ENCODE measurements around the gene CPT1B.

CPT1B gene

DNA sequence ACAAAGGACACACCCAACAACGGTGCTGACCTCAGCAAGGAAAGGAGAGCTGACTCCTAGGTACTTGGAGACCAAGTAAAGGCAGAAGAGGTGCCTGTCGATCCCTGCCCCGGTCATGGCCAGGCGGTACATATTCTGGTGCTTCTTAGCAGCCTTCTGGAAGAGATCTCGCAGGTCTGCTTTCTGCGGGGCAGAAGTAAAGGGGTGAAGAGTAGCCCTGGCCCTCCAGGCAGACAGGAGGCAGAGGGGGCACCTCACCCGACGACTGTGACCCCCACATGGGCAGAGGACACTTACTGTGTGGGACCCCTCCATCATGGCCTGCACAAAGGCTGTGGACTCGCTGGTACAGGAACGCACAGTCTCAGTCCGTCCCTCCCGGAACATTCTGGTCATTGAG lies 7.4 kb downstream of the CPT1B start:
- no peak for DNase-seq (ENCODE audit: low read depth in 2 of 2)

DNA sequence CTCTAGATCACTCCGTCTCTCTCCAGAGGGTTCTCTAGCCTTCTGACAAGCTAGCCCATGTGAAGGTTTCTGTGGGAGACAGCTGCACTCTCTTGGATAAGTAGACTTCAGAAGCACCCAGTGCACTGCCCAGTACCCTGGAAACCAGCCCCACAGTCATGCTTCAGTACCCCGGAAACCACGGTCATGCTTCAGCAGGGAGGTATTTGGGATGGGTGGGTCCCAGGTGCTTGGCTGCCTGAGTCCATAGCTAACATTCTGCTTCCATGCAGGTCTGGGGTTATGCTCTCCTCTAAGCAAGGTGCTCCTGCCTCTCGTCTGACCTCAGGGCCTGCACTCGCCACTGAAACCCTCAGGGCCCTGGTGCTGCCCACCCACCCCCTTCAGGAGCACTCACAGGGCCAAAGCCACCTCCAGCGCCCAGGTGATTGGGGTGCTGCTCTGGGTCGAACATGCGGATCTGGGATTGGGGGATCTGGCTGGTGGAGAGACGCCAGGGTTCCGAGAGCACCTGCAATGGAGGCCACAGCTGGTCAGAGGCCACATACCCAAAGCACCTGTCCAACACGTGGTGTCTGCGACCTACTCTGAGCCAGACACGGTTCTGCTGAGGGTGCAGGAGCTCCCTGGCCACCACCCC lies 8.2 kb downstream of the CPT1B start:
- no peak for DNase-seq (ENCODE audit: low read depth in 2 of 2)

DNA sequence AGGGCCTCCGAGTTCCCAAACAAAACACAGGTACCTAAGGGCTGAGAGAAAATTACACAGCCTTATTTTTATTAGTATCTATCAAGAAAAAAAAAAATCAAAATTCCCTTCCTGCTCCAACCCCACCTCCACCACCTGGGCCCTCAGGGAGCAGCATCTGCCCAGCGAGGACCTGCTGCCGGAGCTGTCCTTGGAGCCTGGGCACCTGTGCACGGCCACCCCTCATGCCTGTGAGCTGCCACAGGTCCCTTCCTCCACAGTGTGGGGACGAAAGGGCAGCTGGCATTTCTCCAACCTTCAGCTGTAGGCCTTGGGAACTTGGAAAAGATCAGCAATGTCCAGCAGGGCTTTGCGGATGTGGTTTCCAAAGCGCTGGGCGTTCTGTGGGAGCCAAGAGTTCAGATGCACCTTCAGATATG lies 9.2 kb downstream of the CPT1B start:
- no peak for DNase-seq (ENCODE audit: low read depth in 2 of 2)

DNA sequence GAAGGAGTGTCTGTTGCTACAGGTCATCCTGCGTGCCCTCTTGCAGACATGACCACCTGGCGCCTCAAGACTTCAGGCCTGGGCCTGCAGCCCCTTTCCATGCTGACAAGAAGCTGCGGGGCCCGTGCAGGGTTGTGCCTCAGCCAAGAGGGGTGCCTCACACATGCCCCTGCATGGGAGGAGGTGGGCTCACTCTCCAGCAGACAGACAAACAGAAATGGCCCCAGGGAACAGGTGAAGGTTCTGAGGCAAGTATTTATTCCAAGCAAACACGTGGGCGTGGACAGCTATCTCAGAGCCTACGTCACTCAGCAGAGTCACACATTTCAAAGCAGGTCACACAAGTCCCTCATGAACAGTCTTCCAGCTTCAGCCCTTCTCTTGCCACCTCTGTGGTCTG lies 9.6 kb downstream of the CPT1B start:
- no peak for DNase-seq (ENCODE audit: low read depth in 2 of 2)

DNA sequence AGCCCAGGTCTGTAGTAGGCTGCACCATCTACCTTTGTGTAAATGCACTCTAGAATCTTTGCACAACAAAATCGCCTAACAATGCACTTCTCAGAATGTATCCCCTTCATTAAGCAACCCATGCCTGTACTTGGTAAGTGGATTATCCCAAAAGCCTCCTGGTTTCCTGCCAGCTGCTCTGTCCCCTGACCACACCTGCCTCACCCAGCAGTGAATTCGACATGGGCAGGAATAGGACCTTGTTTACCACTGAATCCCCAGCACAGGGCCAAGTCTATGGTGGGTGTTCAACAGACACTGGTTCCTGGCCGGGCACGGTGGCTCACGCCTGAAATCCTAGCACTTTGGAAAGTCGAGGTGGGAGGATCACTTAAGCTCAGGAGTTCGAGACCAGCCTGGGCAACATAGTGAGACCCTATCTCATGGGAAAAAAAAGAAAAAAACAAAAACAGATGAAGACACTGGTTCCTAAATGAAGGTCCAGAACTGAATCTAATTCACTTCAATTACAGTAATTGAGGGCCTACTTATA lies 10.4 kb downstream of the CPT1B start:
- DNase-seq (ENCODE audit: low read depth in 2 of 2), result no peak

DNA sequence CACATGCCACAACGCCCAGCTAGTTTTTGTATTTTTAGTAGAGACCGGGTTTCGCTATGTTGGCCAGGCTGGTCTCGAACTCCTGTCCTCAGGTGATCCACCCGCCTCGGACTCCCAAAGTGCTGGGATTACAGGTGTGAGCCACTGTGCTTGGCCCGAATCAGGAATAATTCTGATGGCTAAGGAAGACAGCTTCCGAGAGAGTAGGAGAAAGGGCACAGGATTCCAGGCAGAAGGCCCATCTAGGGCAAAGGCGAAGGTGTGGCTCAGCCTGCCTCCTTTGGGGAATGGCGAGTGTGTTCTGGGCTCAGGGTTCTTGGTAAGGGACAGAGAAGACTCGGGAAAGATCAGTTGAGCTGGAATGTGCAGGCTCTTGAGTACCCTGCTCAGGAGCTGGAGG lies 13.9 kb downstream of the CPT1B start:
- no peak for DNase-seq (ENCODE audit: low read depth in 2 of 2)

DNA sequence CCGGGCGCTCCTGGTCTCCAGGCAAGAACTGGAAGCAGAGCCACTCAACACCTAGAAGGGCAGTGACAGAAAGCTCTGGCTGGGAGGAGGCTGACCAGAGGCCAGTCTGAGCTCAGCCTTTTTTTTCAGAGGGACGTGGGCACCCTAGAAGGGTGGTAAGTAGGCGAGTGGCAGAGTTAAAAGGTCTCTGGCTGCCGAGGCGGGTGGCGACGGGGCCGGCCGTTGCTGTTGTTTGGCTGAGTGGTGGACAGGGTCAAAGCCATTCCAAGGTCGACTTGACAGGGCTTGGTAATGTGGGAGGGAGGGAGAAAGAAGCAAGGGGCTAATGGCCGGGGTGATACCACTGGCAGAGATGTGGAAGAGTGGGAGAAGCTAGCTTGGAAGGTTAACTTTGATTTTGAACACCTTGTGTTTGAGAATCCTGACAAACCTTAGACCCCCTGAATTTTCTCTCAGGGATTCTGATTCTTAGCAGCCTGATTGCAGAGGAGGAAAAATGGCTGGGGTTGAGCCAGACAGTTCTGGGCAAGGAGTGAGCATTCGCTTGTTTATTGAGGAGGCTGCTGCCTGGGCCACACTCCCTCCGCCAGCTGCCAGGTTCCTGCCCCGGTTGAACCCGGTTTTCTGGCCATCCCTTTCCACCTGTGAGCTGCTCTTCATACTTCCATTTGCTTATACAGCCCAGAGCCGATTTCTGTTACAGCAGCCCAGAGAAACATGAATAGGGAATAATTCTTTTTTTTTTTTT lies 14.6 kb downstream of the CPT1B start:
- no peak for DNase-seq (ENCODE audit: low read depth in 2 of 2)

DNA sequence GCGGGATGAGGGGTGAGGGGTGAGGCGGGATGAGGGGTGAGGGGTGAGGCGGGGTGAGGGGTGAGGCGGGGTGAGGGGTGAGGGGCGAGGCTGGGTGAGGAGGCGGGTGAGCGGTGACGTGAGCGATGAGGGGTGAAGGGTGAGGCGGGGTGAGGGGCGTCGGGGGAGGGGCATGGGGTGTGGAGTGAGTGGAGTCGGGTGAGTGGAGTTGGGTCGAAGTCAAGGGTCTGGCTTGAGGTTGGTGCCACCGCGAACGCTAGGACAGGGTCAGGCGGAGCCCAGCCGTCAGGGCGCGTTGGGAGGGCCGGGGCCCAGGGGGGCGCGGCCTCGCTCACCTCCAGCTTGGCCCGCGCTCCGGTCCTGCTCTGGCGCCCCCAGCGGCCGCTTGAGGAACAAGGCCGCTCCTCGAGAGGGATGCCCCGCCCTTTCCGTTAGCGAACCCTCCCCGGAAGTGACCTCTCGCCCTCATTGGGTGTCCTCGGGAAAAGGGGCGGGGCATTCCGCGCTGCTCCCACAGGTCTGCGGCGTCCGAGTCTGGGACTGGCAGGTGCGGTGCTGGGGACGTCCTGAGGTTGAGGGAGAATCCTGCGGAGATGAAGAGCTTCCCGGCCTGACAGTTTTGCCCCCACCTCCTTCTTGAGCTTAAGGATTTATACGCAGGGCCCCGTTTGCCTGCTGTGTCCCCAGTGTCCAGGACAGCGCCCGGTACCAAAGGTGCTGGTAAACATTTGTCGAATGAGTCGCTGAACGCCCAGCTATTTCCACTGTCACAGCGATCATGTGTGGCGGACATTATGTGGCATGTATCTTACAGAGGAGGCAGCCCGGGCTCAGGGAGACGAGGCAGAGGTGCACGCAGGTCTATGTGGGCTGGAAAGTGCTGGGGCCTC lies 15.5 kb downstream of the CPT1B start, which contains the start of gene SYCE3:
Gene SYCE3, minus strand, starts transcription at position 397 of the 890 bp plus-strand sequence. CDS start 6,514 bp downstream, outside the sequence.
- DNase-seq (ENCODE audit: low read depth in 2 of 2), result peak; percentile 97 to 98

DNA sequence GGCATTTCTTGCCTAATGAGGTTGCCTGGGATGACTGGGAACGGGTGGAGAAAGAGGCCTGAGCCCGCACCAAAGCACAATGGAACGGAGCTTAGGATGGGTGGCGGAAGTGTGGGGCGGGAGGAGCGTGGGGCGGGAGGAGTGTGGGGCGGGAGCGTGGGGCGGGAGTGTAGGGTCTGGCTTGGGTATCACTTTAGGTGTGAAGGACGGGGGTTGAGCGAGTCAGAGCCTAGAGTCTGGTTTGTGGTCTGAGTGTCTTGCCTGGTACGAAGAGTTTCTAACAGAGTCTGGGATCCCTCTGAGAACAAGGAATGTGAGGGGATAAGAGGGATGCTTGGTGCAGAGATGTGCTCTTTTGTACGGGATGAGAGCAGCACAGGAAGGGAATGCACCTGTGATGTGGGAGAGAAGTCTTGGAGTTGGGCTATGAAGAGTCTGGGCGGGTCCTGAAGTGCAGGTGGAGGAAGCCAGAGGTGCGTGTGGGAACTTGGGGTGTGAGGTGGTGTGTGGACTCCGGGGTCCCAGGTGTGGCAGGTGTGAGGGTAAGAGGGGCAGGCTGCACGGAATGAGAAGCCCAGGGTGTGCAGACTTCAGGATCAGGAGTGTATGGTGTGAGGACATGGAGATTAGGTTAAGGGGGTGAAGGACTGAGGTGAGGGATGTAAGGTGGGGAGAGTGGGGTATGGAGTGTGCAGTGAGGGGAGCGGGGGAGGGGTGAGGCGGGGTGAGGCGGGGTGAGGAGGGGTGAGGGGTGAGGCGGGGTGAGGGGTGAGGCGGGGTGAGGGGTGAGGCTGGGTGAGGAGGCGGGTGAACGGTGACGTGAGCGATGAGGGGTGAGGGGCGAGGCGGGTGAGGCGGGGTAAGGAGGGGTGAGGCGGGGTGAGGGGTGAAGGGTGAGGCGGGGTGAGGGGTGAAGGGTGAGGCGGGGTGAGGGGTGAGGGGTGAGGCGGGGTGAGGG lies 16.5 kb downstream of the CPT1B start:
- no peak for DNase-seq (ENCODE audit: low read depth in 2 of 2)

DNA sequence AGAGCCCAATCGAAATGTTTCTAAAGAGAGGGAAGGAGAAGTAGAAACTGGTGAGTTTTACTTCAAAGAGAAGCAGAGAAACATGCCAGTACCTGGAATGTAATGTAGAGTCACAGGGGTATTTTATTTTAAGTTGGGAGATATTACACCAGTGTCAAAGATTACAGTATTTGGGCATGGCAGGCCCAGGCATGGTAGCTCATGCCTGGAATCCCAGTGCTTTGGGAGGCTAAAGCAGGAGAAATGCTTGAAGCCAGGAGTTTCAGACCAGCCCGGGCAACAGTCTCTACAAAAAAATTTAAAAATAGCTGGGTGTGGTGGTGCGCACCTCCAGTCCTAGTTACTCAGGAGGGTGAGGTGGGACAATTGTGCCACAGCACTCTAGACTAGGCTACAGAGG lies 18.2 kb downstream of the CPT1B start:
- DNase-seq (ENCODE audit: low read depth in 2 of 2), result no peak

DNA sequence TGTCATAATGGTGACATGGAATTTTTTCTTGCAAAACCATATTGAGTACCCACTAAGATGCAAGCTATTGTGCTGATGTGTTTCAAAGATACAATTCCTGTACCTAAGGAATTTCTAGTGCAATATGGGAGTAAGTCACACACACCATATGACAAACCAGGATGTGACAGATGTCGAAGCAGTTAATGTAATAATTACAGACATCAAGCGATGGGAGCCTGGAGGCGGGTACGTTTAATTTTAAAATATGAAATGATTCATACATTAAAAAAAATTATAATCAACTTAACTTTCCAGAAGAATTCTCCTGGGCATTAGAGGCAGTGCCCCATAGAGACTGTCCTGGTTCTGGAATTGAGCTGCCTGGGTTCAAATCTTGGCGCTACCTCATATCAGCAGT lies 21.5 kb downstream of the CPT1B start:
- DNase-seq (ENCODE audit: low read depth in 2 of 2), result no peak

DNA sequence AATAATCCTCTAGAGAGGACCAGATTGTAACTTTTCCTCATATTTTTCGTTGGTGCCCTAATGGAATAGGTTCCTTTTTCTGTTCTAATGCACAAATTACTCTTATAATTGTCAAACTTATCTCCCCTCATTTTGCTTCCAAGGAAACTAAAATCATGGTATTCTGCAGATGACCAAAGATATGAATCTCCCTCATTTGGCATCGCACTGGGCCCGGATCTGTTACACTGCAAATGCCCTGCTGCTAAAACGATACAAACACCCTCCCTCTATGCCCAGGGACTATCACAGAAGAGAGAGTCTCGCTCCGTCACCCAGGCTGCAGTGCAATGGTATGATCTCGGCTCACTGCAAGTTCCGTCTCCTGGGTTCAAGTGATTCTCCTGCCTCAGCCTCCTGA lies 24.9 kb downstream of the CPT1B start:
- DNase-seq (ENCODE audit: low read depth in 2 of 2), result no peak

DNA sequence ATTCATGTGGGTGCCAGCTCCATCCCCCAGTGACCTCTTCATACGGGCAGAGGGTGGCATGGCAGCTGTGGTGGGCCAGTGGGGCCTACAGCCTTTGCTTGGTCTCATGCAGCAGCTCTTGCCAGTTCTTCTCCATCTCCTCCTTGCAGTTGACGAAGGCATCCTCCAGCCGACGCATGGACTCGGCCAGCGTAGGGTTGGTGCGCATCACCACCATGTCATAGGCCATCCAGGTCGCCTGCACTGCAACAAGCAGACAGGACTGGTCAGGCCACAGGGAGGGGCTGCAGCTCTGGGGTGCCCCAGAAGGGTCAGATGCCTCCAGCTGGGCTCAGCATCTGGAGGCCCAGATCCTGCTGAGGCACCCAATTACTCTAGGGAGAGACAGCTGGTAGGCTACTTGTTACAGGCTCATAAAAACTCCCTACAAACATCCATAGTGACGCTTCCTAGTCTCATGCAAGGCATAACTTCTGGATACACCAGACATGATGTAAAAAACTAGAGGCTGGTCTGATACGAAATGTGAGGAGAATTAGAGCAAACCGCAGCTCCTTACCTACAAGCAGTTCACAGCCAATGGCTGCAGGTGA lies 27.0 kb downstream of the CPT1B start:
- DNase-seq (ENCODE audit: low read depth in 2 of 2), result no peak

DNA sequence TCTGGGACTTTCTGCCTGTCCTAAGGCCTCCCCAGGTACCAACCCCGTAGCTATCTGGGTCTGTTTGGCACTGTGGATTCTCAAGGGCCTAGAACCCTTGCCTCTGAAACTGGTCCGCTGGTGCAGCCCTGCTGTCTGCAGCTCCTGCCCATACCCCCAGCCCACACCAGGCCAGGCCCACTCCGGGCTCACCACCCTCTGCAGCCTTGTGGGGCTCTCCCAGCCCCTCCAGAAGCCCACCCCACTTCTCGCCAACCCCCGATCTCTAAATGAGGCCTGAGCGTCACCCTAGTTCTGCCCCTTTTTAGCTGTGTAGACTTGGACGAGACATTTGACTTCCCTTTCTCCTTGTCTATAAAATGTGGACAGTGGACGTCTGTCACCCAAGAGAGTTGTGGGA lies 27.8 kb downstream of the CPT1B start:
- no peak for DNase-seq (ENCODE audit: low read depth in 2 of 2)

DNA sequence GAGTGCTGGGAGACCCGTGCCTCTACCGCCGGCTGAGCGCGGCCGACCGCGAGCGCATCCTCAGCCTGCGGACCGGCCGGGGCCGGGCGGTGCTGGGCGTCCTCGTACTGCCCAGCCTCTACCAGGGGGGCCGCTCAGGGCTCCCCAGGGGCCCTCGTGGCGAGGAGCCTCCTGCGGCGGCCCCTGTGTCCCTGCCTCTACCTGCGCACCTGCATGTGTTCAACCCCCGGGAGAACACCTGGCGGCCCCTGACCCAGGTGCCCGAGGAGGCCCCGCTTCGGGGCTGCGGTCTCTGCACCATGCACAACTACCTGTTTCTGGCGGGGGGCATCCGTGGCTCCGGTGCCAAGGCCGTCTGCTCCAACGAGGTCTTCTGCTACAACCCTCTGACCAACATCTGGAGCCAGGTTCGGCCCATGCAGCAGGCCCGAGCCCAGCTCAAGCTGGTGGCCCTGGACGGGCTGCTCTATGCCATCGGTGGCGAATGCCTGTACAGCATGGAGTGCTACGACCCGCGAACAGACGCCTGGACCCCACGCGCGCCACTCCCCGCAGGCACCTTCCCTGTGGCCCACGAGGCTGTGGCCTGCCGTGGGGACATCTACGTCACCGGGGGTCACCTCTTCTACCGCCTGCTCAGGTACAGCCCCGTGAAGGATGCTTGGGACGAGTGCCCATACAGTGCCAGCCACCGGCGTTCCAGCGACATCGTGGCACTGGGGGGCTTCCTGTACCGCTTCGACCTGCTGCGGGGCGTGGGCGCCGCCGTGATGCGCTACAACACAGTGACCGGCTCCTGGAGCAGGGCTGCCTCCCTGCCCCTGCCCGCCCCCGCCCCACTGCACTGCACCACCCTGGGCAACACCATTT lies 29.1 kb downstream of the CPT1B start:
- DNase-seq (ENCODE audit: low read depth in 2 of 2), result no peak

DNA sequence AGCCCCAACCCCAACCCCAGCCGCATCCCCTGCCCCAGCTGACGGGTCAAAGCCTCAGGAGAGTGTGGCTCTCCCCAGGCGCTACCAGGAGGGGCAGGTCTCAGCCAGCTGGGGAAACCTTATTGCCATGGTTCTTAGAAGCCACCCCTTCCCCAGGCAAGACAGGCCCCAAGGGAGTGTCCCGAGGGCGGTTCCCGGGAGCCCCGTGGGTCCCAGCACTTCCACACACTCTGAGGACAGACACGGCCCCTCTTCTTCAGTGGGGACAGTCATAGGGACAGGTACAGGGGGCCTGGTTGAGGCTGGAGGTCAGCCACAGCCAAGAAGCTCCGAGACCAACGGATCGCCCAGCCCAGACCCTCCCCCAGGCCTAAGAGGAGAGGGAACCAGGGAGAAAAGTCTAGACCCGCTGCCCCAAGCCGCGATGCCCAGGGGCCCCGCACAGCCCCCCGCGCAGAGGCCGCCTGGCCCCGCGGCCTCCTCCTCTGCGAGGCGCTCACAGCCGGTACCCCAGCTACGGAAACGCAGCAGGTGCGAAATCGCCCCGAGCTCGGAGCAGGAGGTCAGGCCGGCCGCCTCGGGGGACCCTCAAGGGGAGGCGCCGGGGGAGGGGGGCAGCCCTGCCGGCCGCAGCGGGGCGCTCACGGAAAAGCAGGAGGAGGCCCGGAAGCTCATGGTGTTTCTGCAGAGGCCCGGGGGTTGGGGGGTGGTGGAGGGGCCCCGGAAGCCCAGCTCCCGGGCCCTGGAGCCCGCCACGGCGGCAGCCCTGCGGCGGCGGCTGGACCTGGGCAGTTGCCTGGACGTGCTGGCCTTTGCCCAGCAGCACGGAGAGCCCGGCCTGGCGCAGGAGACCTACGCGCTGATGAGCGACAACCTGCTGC lies 29.9 kb downstream of the CPT1B start:
- no peak for DNase-seq (ENCODE audit: low read depth in 2 of 2)

DNA sequence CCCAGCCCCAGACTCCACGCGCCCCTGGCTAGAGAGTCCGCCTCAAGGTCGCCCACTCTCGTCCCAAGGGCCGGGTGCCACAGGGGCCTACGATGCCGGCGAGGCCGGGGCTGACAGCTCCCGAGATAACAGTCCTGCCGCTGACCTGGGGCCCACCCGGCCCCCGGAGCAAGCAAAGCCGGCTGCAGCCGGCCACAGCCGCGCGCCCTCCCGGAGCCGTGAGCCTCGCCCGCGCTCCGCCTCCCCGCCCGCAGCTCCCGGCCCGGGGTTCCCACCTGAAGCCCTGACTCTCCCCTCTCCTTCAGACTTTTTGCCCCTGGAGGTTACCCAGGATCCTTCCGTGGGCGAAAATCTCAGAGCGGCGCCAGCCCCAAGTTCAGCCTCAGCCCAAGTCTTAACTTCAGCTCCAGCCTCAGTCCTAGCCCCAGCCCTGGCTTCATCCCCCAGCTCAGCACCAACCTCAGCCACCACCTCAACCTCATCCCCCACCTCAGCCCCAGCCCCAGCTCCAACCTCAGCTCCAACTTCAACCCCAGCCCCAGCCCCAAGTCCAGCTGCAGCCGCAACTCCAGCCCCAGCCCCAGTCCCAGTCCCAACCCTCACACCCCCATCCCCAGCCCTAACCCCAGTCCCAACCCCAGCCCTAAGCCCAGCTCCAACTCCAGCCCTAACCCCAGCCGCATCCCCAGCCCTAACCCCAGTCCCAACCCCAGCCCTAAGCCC lies 30.8 kb downstream of the CPT1B start:
- DNase-seq (ENCODE audit: low read depth in 2 of 2), result no peak
